Activated gamma-delta T cell (primary cell): ENCODE data around the gene TLK2.
"Not testable (repeated sequence)": the region's sequence is repeated elsewhere in the genome, so short reads cannot be mapped to it uniquely, and the experiment has no call there.

Source experiments
- DNase-seq: peaks from one replicate; lab custom pipeline; 2025; lab: John Stamatoyannopoulos, UW

TLK2 gene

GRCh38 chr17:62558941-62559340 is 80.3 kb downstream of the TLK2 start:
- DNase-seq: not testable (repeated sequence)

GRCh38 chr17:62560971-62561370 is 82.3 kb downstream of the TLK2 start:
- not testable (repeated sequence) for DNase-seq

- no peak for DNase-seq
These were observed 84.0 kb downstream of the TLK2 start for GRCh38 chr17:62562656-62563055.

- no peak for DNase-seq
These were observed 87.2 kb downstream of the TLK2 start for GRCh38 chr17:62565817-62566216.

- no peak for DNase-seq
These were observed 88.5 kb downstream of the TLK2 start for GRCh38 chr17:62566996-62567578.

- no peak for DNase-seq
These were observed 93.9 kb downstream of the TLK2 start for GRCh38 chr17:62572488-62572887.

- no peak for DNase-seq
These were observed 94.3 kb downstream of the TLK2 start for GRCh38 chr17:62572888-62573401.

GRCh38 chr17:62573480-62574117 is 95.0 kb downstream of the TLK2 start:
- no peak for DNase-seq

GRCh38 chr17:62576382-62576781 is 97.8 kb downstream of the TLK2 start:
- no peak for DNase-seq

GRCh38 chr17:62578757-62579487 is 100.3 kb downstream of the TLK2 start:
- DNase-seq: no peak

GRCh38 chr17:62580947-62581346 is 102.3 kb downstream of the TLK2 start:
- no peak for DNase-seq

- DNase-seq: no peak
These were observed 103.1 kb downstream of the TLK2 start for GRCh38 chr17:62581764-62582163.

GRCh38 chr17:62587554-62587953 is 108.9 kb downstream of the TLK2 start:
- no peak for DNase-seq

- no peak for DNase-seq
These were observed 109.5 kb downstream of the TLK2 start for GRCh38 chr17:62588109-62588508.

GRCh38 chr17:62591333-62591732 is 112.7 kb downstream of the TLK2 start:
- no peak for DNase-seq

GRCh38 chr17:62591822-62592221 is 113.2 kb downstream of the TLK2 start:
- DNase-seq: not testable (repeated sequence)

- DNase-seq: no peak
These were observed 113.9 kb downstream of the TLK2 start for GRCh38 chr17:62592341-62593099.

- DNase-seq: no peak
These were observed 116.9 kb downstream of the TLK2 start for GRCh38 chr17:62595484-62595883.

- DNase-seq: no peak
These were observed 118.0 kb downstream of the TLK2 start for GRCh38 chr17:62596662-62597061.

- no peak for DNase-seq
These were observed 118.5 kb downstream of the TLK2 start for GRCh38 chr17:62597150-62597549.

GRCh38 chr17:62597920-62598319 is 119.3 kb downstream of the TLK2 start:
- no peak for DNase-seq

GRCh38 chr17:62599964-62600657 is 121.5 kb downstream of the TLK2 start:
- no peak for DNase-seq
